ENCODE results near the gene FBXL15. TPM values are rescaled to one million over a fixed set of nuclear protein-coding genes. Genes with fewer than 3 reads are reported as not detected.

FBXL15 gene
- total RNA-seq, 2 donors from 2014 or later: 22.2 to 36.3 TPM

- H3K9me3 ChIP-seq: no peaks in the 10 kb centered on the region
- intact Hi-C loops (cut with DNase I): no loop called here
- no peak for DNase-seq (ENCODE audit: low spot score)
- no peaks in the 10 kb centered on the region for H3K36me3 ChIP-seq
- no peaks in the 10 kb centered on the region for H3K4me1 ChIP-seq (replicated peaks)
- peaks cover 9% of the 10 kb centered on the region for H3K27me3 ChIP-seq (replicated peaks; ENCODE audit: insufficient read depth)
- TF ChIP-seq CTCF (IDR thresholded peaks at IDR 0.05) (no peak), POLR2AphosphoS5 (IDR thresholded peaks at IDR 0.05) (no peak), POLR2A (IDR thresholded peaks at IDR 0.05) (no peak)
- 18% methylated on average over 5 of the region's 5 CpGs for WGBS
- H3K4me3 ChIP-seq: no peak overlapping the region
- no peak overlapping the region for H3K27ac ChIP-seq
These were observed 7.5 kb upstream of the FBXL15 start for GRCh38 chr10:102413053-102413705.

- 82% methylated on average over 16 of the region's 16 CpGs for WGBS
- intact Hi-C loops (cut with DNase I): no loop called here
These were observed 6.7 kb upstream of the FBXL15 start for GRCh38 chr10:102413806-102414561.

GRCh38 chr10:102414749-102415148 lies 5.9 kb upstream of the FBXL15 start:
- Histone ChIP-seq H3K4me3 (no peak overlapping the region), H3K27ac (no peak overlapping the region), H3K4me1 (replicated peaks) (peaks cover 5% of the 10 kb centered on the region), H3K9me3 (no peaks in the 10 kb centered on the region), H3K36me3 (no peaks in the 10 kb centered on the region), H3K27me3 (replicated peaks; ENCODE audit: insufficient read depth) (peaks cover 9% of the 10 kb centered on the region)
- intact Hi-C loops (cut with DNase I): no loop called here
- TF ChIP-seq POLR2A (IDR thresholded peaks at IDR 0.05): no peak
- TF ChIP-seq CTCF (IDR thresholded peaks at IDR 0.05): no peak
- no peak for TF ChIP-seq POLR2AphosphoS5 (IDR thresholded peaks at IDR 0.05)
- WGBS: 36% methylated on average over 20 of the region's 20 CpGs
- DNase-seq (ENCODE audit: low spot score): no peak

More at GRCh38 chr10:102413806-102414561, 6.7 kb upstream of the FBXL15 start:
- no peak for DNase-seq (ENCODE audit: low spot score)
- H3K36me3 ChIP-seq: no peaks in the 10 kb centered on the region
- no peaks in the 10 kb centered on the region for H3K9me3 ChIP-seq
- no peaks in the 10 kb centered on the region for H3K4me1 ChIP-seq (replicated peaks)
- no peak overlapping the region for H3K4me3 ChIP-seq
- TF ChIP-seq POLR2AphosphoS5 (IDR thresholded peaks at IDR 0.05) (no peak), POLR2A (IDR thresholded peaks at IDR 0.05) (no peak), CTCF (IDR thresholded peaks at IDR 0.05) (no peak)
- peaks cover 9% of the 10 kb centered on the region for H3K27me3 ChIP-seq (replicated peaks; ENCODE audit: insufficient read depth)
- H3K27ac ChIP-seq: no peak overlapping the region

- TF ChIP-seq CTCF (IDR thresholded peaks at IDR 0.05) (no peak), POLR2AphosphoS5 (IDR thresholded peaks at IDR 0.05) (no peak)
- intact Hi-C loops (cut with DNase I): no loop called here
- Histone ChIP-seq H3K27ac (no peak overlapping the region), H3K4me1 (replicated peaks) (peaks cover 13% of the 10 kb centered on the region), H3K36me3 (no peaks in the 10 kb centered on the region), H3K27me3 (replicated peaks; ENCODE audit: insufficient read depth) (peaks cover 9% of the 10 kb centered on the region), H3K4me3 (no peak overlapping the region), H3K9me3 (no peaks in the 10 kb centered on the region)
- whole genome bisulfite sequencing: 64% methylated on average over 9 of the region's 9 CpGs
- no peak for DNase-seq (ENCODE audit: low spot score)
These were observed 4.4 kb upstream of the FBXL15 start for GRCh38 chr10:102416283-102416682.

- Histone ChIP-seq H3K4me3 (no peak overlapping the region), H3K9me3 (no peaks in the 10 kb centered on the region), H3K27me3 (replicated peaks; ENCODE audit: insufficient read depth) (peaks cover 7% of the 10 kb centered on the region), H3K4me1 (replicated peaks) (peaks cover 13% of the 10 kb centered on the region), H3K36me3 (no peaks in the 10 kb centered on the region), H3K27ac (no peak overlapping the region)
- intact Hi-C loops (cut with DNase I): no loop called here
- no peak for DNase-seq (ENCODE audit: low spot score)
- 88% methylated on average over 20 of the region's 20 CpGs for WGBS
- TF ChIP-seq POLR2AphosphoS5 (IDR thresholded peaks at IDR 0.05): no peak
- TF ChIP-seq CTCF (IDR thresholded peaks at IDR 0.05): no peak
- TF ChIP-seq POLR2A (IDR thresholded peaks at IDR 0.05): no peak
These were observed 3.9 kb upstream of the FBXL15 start for GRCh38 chr10:102416695-102417094.
